ENCODE data around the gene CYP46A1.
"Not testable (repeated sequence)": the region's sequence is repeated elsewhere in the genome, so short reads cannot be mapped to it uniquely, and the experiment has no call there.

Gene CYP46A1

GRCh38 chr14:99657645-99658155 lies 26.4 kb upstream of the CYP46A1 start:
- no peak for DNase-seq (ENCODE audit: low read depth)

GRCh38 chr14:99658218-99658845 lies 25.8 kb upstream of the CYP46A1 start:
- DNase-seq (ENCODE audit: low read depth), result no peak

- no peak for DNase-seq (ENCODE audit: low read depth)
Measured at GRCh38 chr14:99659333-99659741, 24.8 kb upstream of the CYP46A1 start.

- DNase-seq (ENCODE audit: low read depth), result no peak
Measured at GRCh38 chr14:99660006-99660566, 24.0 kb upstream of the CYP46A1 start.

GRCh38 chr14:99660794-99661193 lies 23.3 kb upstream of the CYP46A1 start:
- no peak for DNase-seq (ENCODE audit: low read depth)

GRCh38 chr14:99661206-99661605 lies 22.9 kb upstream of the CYP46A1 start:
- DNase-seq (ENCODE audit: low read depth), result not testable (repeated sequence)

GRCh38 chr14:99662846-99663245 lies 21.3 kb upstream of the CYP46A1 start:
- DNase-seq (ENCODE audit: low read depth), result no peak

- DNase-seq (ENCODE audit: low read depth), result no peak
Measured at GRCh38 chr14:99663386-99664057, 20.6 kb upstream of the CYP46A1 start.

- DNase-seq (ENCODE audit: low read depth), result no peak
Measured at GRCh38 chr14:99664058-99664936, 19.8 kb upstream of the CYP46A1 start.

- DNase-seq (ENCODE audit: low read depth), result no peak
Measured at GRCh38 chr14:99664937-99665273, 19.2 kb upstream of the CYP46A1 start.

- no peak for DNase-seq (ENCODE audit: low read depth)
Measured at GRCh38 chr14:99666533-99666932, 17.6 kb upstream of the CYP46A1 start.

GRCh38 chr14:99667045-99667444 lies 17.1 kb upstream of the CYP46A1 start:
- DNase-seq (ENCODE audit: low read depth), result no peak

GRCh38 chr14:99667821-99668220 lies 16.3 kb upstream of the CYP46A1 start:
- no peak for DNase-seq (ENCODE audit: low read depth)

- DNase-seq (ENCODE audit: low read depth), result no peak
Measured at GRCh38 chr14:99668307-99669295, 15.5 kb upstream of the CYP46A1 start.

- no peak for DNase-seq (ENCODE audit: low read depth)
Measured at GRCh38 chr14:99670361-99671234, 13.5 kb upstream of the CYP46A1 start.

GRCh38 chr14:99671235-99672224 lies 12.6 kb upstream of the CYP46A1 start:
- DNase-seq (ENCODE audit: low read depth), result no peak

- no peak for DNase-seq (ENCODE audit: low read depth)
Measured at GRCh38 chr14:99672506-99673304, 11.4 kb upstream of the CYP46A1 start.
